MCF 10A (cell line): ENCODE data around the gene CRTC1. TPM values are rescaled to one million over a fixed set of nuclear protein-coding genes. Genes with fewer than 3 reads are reported as not detected.

Source experiments
- BruUV-seq: library from RNA; stranded (reverse); fragments of 400-500 nt; replicated peaks from 2 replicates; lab custom pipeline; 2021; lab: Mats Ljungman, UMichigan
- CTCF ChIA-PET: fragments of 300-600 bp; sonication (Branson Sonifier 250); formaldehyde crosslinking; extraction: SDS; loops from one replicate; lab custom pipeline; 2021; ENCODE audit warnings: antibody characterized with exemption, inconsistent platforms; lab: Yijun Ruan, JAX
- POLR2A ChIA-PET: fragments of 300-600, 350-650 bp; sonication (Branson Sonifier 250); formaldehyde crosslinking; extraction: SDS; loops from one replicate; lab custom pipeline; 2020; ENCODE audit warnings: antibody characterized with exemption, inconsistent platforms; lab: Yijun Ruan, JAX
- DNase-seq: peaks from one replicate; pipeline ENCODE4 v3.0.0-alpha.2; 2018; ENCODE audit not compliant: unreplicated experiment
- H3K27ac Mint-ChIP-seq: one replicate; pipeline ENCODE4 v1.8.0; 2022; ENCODE audit warnings: mild to moderate bottlenecking, low read depth, mixed read lengths; ENCODE audit not compliant: unreplicated experiment
- H3K27me3 Mint-ChIP-seq: one replicate; pipeline ENCODE4 v1.8.0; 2022; ENCODE audit warnings: mixed read lengths; ENCODE audit not compliant: insufficient read depth, unreplicated experiment
- H3K36me3 Mint-ChIP-seq: one replicate; pipeline ENCODE4 v1.8.0; 2022; ENCODE audit warnings: mild to moderate bottlenecking, moderate library complexity, mixed read lengths; ENCODE audit not compliant: insufficient read depth, unreplicated experiment
- H3K4me1 Mint-ChIP-seq: one replicate; pipeline ENCODE4 v1.8.0; 2022; ENCODE audit warnings: mixed read lengths; ENCODE audit not compliant: insufficient read depth, unreplicated experiment
- H3K4me3 Mint-ChIP-seq: one replicate; pipeline ENCODE4 v1.8.0; 2022; ENCODE audit warnings: mild to moderate bottlenecking, moderate library complexity, mixed read lengths; ENCODE audit not compliant: unreplicated experiment
- H3K9me3 Mint-ChIP-seq: one replicate; pipeline ENCODE4 v1.8.0; 2022; ENCODE audit warnings: mixed read lengths; ENCODE audit not compliant: unreplicated experiment
- CTCF ChIP-seq: fragments of 200-600 bp; IDR thresholded peaks from one replicate; pipeline ENCODE4 v1.8.0; 2022; ENCODE audit warnings: antibody characterized with exemption, mild to moderate bottlenecking; ENCODE audit not compliant: unreplicated experiment
- intact Hi-C: fragments of 100-400 bp; cut with micrococcal nuclease; formaldehyde crosslinking; loops from 2 replicates; pipeline ENCODE4 v1.14.1; 2022
- total RNA-seq: library from RNA; stranded (reverse); gene quantifications from 2 replicates; pipeline ENCODE4 v1.2.3, GENCODE V29; 2022

CRTC1 gene
- total RNA-seq, 1 experiment from 2014 or later: 11.1 TPM

GRCh38 chr19:18828786-18829185 is 145.3 kb downstream of the CRTC1 start:
- TF ChIP-seq CTCF: no peak
- Mint-ChIP-seq H3K27ac (no peak overlapping the region), H3K36me3 (peaks cover 1% of the 10 kb centered on the region), H3K9me3 (no peaks in the 10 kb centered on the region), H3K27me3 (no peaks in the 10 kb centered on the region), H3K4me1 (peaks cover 3% of the 10 kb centered on the region), H3K4me3 (no peak overlapping the region)
- BruUV-seq: no TSS peak
- ChIA-PET CTCF (interaction anchor here (0.6 to 2.3 kb wide), 7 partner anchors 9 to 332 kb away, joined by 3 to 8 read pairs (median 3); no protein-coding TSS in a partner anchor), POLR2A (interaction anchor here (0.6 to 1.0 kb wide), 5 partner anchors 14 to 77 kb away, joined by 3 to 4 read pairs (median 3); no protein-coding TSS in a partner anchor)
- intact Hi-C loops: no loop called here
- no peak for DNase-seq

- H3K9me3 Mint-ChIP-seq: no peaks in the 10 kb centered on the region
- no peak overlapping the region for H3K27ac Mint-ChIP-seq
- ChIA-PET CTCF (interaction anchor here (1.0 to 1.6 kb wide), 2 partner anchors 59 to 242 kb away, joined by 3 to 5 read pairs; partner anchors contain the start of gene REX1BD), POLR2A (no interaction called here)
- no peak for TF ChIP-seq CTCF
- H3K36me3 Mint-ChIP-seq: peaks cover 18% of the 10 kb centered on the region
- H3K4me3 Mint-ChIP-seq: peak overlapping the region; percentile 94
- intact Hi-C loops: loop anchor here (5.0 kb wide), 1 partner anchor 58 kb away; no protein-coding TSS in a partner anchor
- no TSS peak for BruUV-seq
- DNase-seq: no peak
- peaks cover 19% of the 10 kb centered on the region for H3K4me1 Mint-ChIP-seq
- H3K27me3 Mint-ChIP-seq: no peaks in the 10 kb centered on the region
These were observed 147.0 kb downstream of the CRTC1 start for GRCh38 chr19:18830488-18830887.

- Mint-ChIP-seq H3K27me3 (no peaks in the 10 kb centered on the region), H3K27ac (peak within 1 kb of the TSS; percentile 98), H3K4me3 (peak within 1 kb of the TSS; percentile 94), H3K4me1 (peaks cover 25% of the 10 kb centered on the region), H3K9me3 (no peaks in the 10 kb centered on the region), H3K36me3 (peaks cover 29% of the 10 kb centered on the region)
- intact Hi-C loops: loop anchor here (5.0 kb wide), 1 partner anchor 59 kb away; no protein-coding TSS in a partner anchor
- POLR2A ChIA-PET: interaction anchor here (0.6 to 3.9 kb wide), 17 partner anchors 10 to 797 kb away, joined by 3 to 29 read pairs (median 5); partner anchors contain the start of genes COPE, DDX49, FKBP8 and REX1BD
- peak; percentile 90 for DNase-seq
- no peak for TF ChIP-seq CTCF
- CTCF ChIA-PET: interaction anchor here (1.1 to 5.7 kb wide), 7 partner anchors 9 to 243 kb away, joined by 3 to 46 read pairs (median 6); partner anchors contain the start of gene REX1BD
- BruUV-seq: no TSS peak
These were observed 148.2 kb downstream of the CRTC1 start, which contains the start of gene UPF1 for GRCh38 chr19:18831524-18832305. UPF1 (plus strand) TSS chr19:18831959; CDS start chr19:18832210, 251 bp downstream.

Other genes starting within 250 kb of the CRTC1 start
- 6.8 and 7.7 TPM in 2 replicates for gene ISYNA1, start 245.5 kb upstream of the CRTC1 start, total RNA-seq
- 20.8 and 22.4 TPM in 2 replicates for gene ELL, start 161.6 kb upstream of the CRTC1 start, total RNA-seq
- 142 and 154 TPM in 2 replicates for gene FKBP8, start 140.1 kb upstream of the CRTC1 start, total RNA-seq
- 120 and 126 TPM in 2 replicates for gene KXD1, start 125.8 kb upstream of the CRTC1 start, total RNA-seq
- 1,330 and 1,392 TPM in 2 replicates for gene UBA52, start 111.8 kb upstream of the CRTC1 start, total RNA-seq
- 29.6 and 49.3 TPM in 2 replicates for gene REX1BD, start 94.9 kb upstream of the CRTC1 start, total RNA-seq
- gene CRLF1, start 76.9 kb upstream of the CRTC1 start, total RNA-seq: 4.3 and 4.8 TPM in 2 replicates
- gene TMEM59L, start 70.8 kb upstream of the CRTC1 start, total RNA-seq: 0.33 and 0.64 TPM in 2 replicates
- gene KLHL26, start 46.7 kb upstream of the CRTC1 start, total RNA-seq: 6.6 and 8.9 TPM in 2 replicates
- gene COMP, start 107.6 kb downstream of the CRTC1 start, total RNA-seq: not detected in 2 replicates
- 79.8 and 85.0 TPM in 2 replicates for gene UPF1, start 148.3 kb downstream of the CRTC1 start, total RNA-seq
- not detected in 2 replicates for gene CERS1, start 212.5 kb downstream of the CRTC1 start, total RNA-seq
- 310 and 456 TPM in 2 replicates for gene COPE, start 235.7 kb downstream of the CRTC1 start, total RNA-seq
- gene DDX49, start 236.0 kb downstream of the CRTC1 start, total RNA-seq: 87.7 and 98.8 TPM in 2 replicates